ENCODE measurements around the gene AUTS2.

The AUTS2 gene

DNA sequence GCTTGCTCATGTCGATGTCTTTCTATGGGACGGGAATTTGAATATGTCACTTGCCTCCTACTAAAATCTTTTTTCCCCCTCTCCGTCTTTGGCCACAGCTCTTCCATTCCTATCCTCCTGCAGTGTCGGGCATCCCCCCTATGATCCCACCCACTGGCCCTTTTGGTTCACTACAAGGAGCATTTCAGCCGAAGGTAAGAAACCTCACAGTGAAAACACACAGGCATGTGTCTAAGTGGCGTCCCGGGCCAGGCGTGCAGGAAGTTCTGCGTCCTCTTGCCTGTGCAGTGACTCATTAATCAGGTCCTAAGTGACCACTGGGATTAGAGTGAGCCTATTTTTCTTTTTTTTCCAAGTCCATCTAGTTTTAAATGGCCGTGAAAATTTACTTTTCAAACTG lies 1173.2 kb downstream of the AUTS2 start:
- Histone ChIP-seq H3K27me3 (ENCODE audit: insufficient read depth, low read length) (no peaks in the 10 kb centered on the region), H3K36me3 (ENCODE audit: insufficient read depth, low read depth, low read length) (peaks cover 98% of the 10 kb centered on the region), H3K4me1 (ENCODE audit: insufficient read depth, low read length) (peaks cover 10% of the 10 kb centered on the region), H3K9ac (ENCODE audit: low read depth, low read length) (no peak overlapping the region), H3K27ac (ENCODE audit: low read length) (no peak overlapping the region), H3K9me3 (ENCODE audit: insufficient read depth, low read depth, low read length) (no peaks in the 10 kb centered on the region), H3K4me3 (ENCODE audit: low read length) (no peak overlapping the region)

- H3K9ac ChIP-seq (ENCODE audit: low read depth, low read length) = no peak overlapping the region
- H3K27ac ChIP-seq (ENCODE audit: low read length) = no peak overlapping the region
- H3K4me3 ChIP-seq (ENCODE audit: low read length) = no peak overlapping the region
- no peaks in the 10 kb centered on the region for H3K9me3 ChIP-seq (ENCODE audit: insufficient read depth, low read depth, low read length)
- H3K27me3 ChIP-seq (ENCODE audit: insufficient read depth, low read length) = no peaks in the 10 kb centered on the region
- peaks cover 98% of the 10 kb centered on the region for H3K36me3 ChIP-seq (ENCODE audit: insufficient read depth, low read depth, low read length)
- H3K4me1 ChIP-seq (ENCODE audit: insufficient read depth, low read length) = peaks cover 10% of the 10 kb centered on the region
Measured at GRCh38 chr7:70772891-70773290, 1174.6 kb downstream of the AUTS2 start.

DNA sequence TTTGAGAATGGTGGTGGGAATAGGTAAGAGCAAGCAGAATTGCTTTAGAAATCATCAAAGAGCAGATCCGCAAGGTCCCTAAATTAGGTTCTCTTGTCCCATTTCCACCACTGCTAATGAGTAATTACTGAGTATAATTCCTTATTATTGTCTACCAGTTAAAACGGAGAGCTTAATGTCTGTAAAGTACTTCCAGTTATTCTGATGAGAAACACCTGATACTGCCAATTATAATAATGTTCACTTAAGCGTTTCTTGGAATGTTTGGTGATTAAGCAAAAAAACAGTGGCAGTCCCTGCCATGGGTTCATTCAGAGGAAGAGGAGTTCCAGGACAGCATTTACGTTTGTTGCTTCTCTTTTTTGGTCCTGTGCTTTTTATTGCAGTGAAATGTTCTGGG lies 1175.1 kb downstream of the AUTS2 start:
- H3K9me3 ChIP-seq (ENCODE audit: insufficient read depth, low read depth, low read length) = no peaks in the 10 kb centered on the region
- no peaks in the 10 kb centered on the region for H3K27me3 ChIP-seq (ENCODE audit: insufficient read depth, low read length)
- no peak overlapping the region for H3K27ac ChIP-seq (ENCODE audit: low read length)
- no peak overlapping the region for H3K9ac ChIP-seq (ENCODE audit: low read depth, low read length)
- no peak overlapping the region for H3K4me3 ChIP-seq (ENCODE audit: low read length)
- peaks cover 10% of the 10 kb centered on the region for H3K4me1 ChIP-seq (ENCODE audit: insufficient read depth, low read length)
- peaks cover 98% of the 10 kb centered on the region for H3K36me3 ChIP-seq (ENCODE audit: insufficient read depth, low read depth, low read length)

GRCh38 chr7:70774950-70775527 lies 1176.8 kb downstream of the AUTS2 start:
- Histone ChIP-seq H3K36me3 (ENCODE audit: insufficient read depth, low read depth, low read length) (peaks cover 100% of the 10 kb centered on the region), H3K4me3 (ENCODE audit: low read length) (no peak overlapping the region), H3K9ac (ENCODE audit: low read depth, low read length) (no peak overlapping the region), H3K27me3 (ENCODE audit: insufficient read depth, low read length) (no peaks in the 10 kb centered on the region), H3K4me1 (ENCODE audit: insufficient read depth, low read length) (peaks cover 10% of the 10 kb centered on the region), H3K9me3 (ENCODE audit: insufficient read depth, low read depth, low read length) (no peaks in the 10 kb centered on the region), H3K27ac (ENCODE audit: low read length) (no peak overlapping the region)

DNA sequence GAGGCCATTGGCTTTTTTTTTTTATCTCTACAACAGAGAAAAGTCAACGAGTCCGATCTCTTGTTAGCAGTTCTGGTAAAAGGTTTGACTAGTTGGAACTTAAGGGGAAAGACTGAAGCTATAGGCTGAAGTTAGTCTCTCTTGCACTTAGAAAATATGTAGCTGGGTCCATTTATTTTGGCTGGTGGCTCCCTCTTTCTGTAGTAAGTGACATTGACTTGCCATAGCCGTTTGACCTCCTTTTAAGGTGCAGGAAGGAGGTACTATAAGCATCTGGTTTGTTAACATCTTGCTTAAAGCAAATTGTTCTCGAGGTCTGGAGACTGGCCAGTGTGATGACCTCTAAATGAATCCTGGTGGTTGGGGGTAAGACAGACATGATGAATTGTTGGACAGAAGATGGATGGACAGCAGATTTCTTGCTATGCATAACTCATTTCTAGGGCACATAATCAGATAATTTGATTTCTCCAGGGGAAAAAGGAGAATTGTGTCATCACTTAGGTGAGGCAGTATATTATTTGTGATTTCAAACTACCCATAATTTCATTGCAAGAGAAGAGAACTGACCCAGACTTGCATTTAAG lies 1177.4 kb downstream of the AUTS2 start:
- H3K4me3 ChIP-seq (ENCODE audit: low read length) = no peak overlapping the region
- no peak overlapping the region for H3K9ac ChIP-seq (ENCODE audit: low read depth, low read length)
- H3K27me3 ChIP-seq (ENCODE audit: insufficient read depth, low read length) = no peaks in the 10 kb centered on the region
- H3K27ac ChIP-seq (ENCODE audit: low read length) = no peak overlapping the region
- peaks cover 100% of the 10 kb centered on the region for H3K36me3 ChIP-seq (ENCODE audit: insufficient read depth, low read depth, low read length)
- peaks cover 10% of the 10 kb centered on the region for H3K4me1 ChIP-seq (ENCODE audit: insufficient read depth, low read length)
- no peaks in the 10 kb centered on the region for H3K9me3 ChIP-seq (ENCODE audit: insufficient read depth, low read depth, low read length)

- H3K4me3 ChIP-seq (ENCODE audit: low read length) = no peak overlapping the region
- H3K4me1 ChIP-seq (ENCODE audit: insufficient read depth, low read length) = peaks cover 10% of the 10 kb centered on the region
- H3K27ac ChIP-seq (ENCODE audit: low read length) = no peak overlapping the region
- H3K27me3 ChIP-seq (ENCODE audit: insufficient read depth, low read length) = no peaks in the 10 kb centered on the region
- no peaks in the 10 kb centered on the region for H3K9me3 ChIP-seq (ENCODE audit: insufficient read depth, low read depth, low read length)
- H3K36me3 ChIP-seq (ENCODE audit: insufficient read depth, low read depth, low read length) = peaks cover 100% of the 10 kb centered on the region
- H3K9ac ChIP-seq (ENCODE audit: low read depth, low read length) = no peak overlapping the region
Measured at GRCh38 chr7:70776627-70777101, 1178.4 kb downstream of the AUTS2 start.

- Histone ChIP-seq H3K27me3 (ENCODE audit: insufficient read depth, low read length) (no peaks in the 10 kb centered on the region), H3K4me3 (ENCODE audit: low read length) (no peak overlapping the region), H3K27ac (ENCODE audit: low read length) (no peak overlapping the region), H3K36me3 (ENCODE audit: insufficient read depth, low read depth, low read length) (peaks cover 100% of the 10 kb centered on the region), H3K9ac (ENCODE audit: low read depth, low read length) (no peak overlapping the region), H3K4me1 (ENCODE audit: insufficient read depth, low read length) (peaks cover 7% of the 10 kb centered on the region), H3K9me3 (ENCODE audit: insufficient read depth, low read depth, low read length) (no peaks in the 10 kb centered on the region)
Measured at GRCh38 chr7:70777251-70777650, 1179.0 kb downstream of the AUTS2 start.

DNA sequence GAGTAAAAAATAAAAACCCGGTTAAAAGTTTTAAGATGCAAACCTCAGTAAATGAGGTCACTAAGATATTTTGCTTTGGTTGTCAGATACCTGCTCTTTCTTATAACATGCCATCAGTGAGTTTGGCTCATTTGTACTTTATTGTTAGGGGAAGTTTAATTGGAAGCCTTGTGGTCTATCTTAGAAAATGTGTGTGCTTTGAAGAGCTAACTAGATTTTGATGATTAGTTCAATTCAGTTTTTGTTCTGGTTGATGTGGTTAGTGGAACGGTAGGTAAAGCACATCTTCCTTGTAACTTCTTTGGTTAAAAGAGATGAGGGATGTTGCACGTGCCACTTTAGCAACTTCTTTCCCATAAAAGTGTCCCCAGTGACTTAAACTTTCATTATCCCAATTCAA lies 1180.3 kb downstream of the AUTS2 start:
- Histone ChIP-seq H3K4me3 (ENCODE audit: low read length) (no peak overlapping the region), H3K27me3 (ENCODE audit: insufficient read depth, low read length) (no peaks in the 10 kb centered on the region), H3K9me3 (ENCODE audit: insufficient read depth, low read depth, low read length) (no peaks in the 10 kb centered on the region), H3K4me1 (ENCODE audit: insufficient read depth, low read length) (no peaks in the 10 kb centered on the region), H3K36me3 (ENCODE audit: insufficient read depth, low read depth, low read length) (peaks cover 100% of the 10 kb centered on the region), H3K27ac (ENCODE audit: low read length) (no peak overlapping the region), H3K9ac (ENCODE audit: low read depth, low read length) (no peak overlapping the region)

- no peaks in the 10 kb centered on the region for H3K9me3 ChIP-seq (ENCODE audit: insufficient read depth, low read depth, low read length)
- H3K36me3 ChIP-seq (ENCODE audit: insufficient read depth, low read depth, low read length) = peaks cover 100% of the 10 kb centered on the region
- no peak overlapping the region for H3K4me3 ChIP-seq (ENCODE audit: low read length)
- no peak overlapping the region for H3K9ac ChIP-seq (ENCODE audit: low read depth, low read length)
- no peaks in the 10 kb centered on the region for H3K27me3 ChIP-seq (ENCODE audit: insufficient read depth, low read length)
- H3K4me1 ChIP-seq (ENCODE audit: insufficient read depth, low read length) = no peaks in the 10 kb centered on the region
- no peak overlapping the region for H3K27ac ChIP-seq (ENCODE audit: low read length)
Measured at GRCh38 chr7:70779321-70779720, 1181.0 kb downstream of the AUTS2 start.

DNA sequence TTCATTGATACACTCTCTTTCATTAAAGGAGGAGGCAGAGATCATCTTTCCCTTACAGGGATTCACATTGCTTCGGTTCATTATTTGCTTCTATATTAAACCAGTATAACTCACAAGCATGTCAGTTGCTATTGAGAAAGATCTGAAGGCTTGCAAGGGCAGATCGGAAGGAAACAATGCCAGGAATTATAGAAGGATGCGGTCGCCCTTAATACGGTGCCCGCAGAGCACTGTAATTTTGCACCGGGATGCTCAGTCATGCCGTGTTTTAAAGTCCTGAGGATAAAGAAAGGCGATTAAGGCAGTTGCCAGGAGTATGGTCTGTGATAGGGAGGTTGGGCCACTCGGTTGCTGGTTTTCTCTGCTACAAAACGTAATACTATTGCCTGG lies 1183.6 kb downstream of the AUTS2 start:
- Histone ChIP-seq H3K27me3 (ENCODE audit: insufficient read depth, low read length) (no peaks in the 10 kb centered on the region), H3K4me1 (ENCODE audit: insufficient read depth, low read length) (no peaks in the 10 kb centered on the region), H3K9ac (ENCODE audit: low read depth, low read length) (no peak overlapping the region), H3K4me3 (ENCODE audit: low read length) (no peak overlapping the region), H3K27ac (ENCODE audit: low read length) (no peak overlapping the region), H3K9me3 (ENCODE audit: insufficient read depth, low read depth, low read length) (no peaks in the 10 kb centered on the region), H3K36me3 (ENCODE audit: insufficient read depth, low read depth, low read length) (peaks cover 100% of the 10 kb centered on the region)

DNA sequence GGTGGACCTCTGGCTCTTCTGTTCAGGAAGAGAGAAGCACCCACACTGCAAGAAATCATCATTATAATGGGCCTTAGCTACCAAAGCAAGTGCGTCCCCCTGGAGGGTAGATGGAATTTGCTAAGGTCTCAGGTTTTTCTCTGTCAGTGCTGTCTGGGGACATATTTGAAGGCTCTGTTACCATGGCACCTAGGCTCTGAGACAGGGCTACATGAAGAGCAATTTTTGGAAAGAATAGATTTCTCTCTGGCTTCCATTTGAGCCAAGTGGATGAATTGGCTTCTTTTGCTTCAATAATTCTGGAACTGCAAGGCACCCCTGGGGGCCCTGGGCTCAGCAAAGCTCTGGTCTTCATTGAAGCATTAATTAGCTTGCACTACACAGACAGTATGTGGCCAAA lies 1184.5 kb downstream of the AUTS2 start:
- Histone ChIP-seq H3K4me1 (ENCODE audit: insufficient read depth, low read length) (no peaks in the 10 kb centered on the region), H3K27me3 (ENCODE audit: insufficient read depth, low read length) (no peaks in the 10 kb centered on the region), H3K36me3 (ENCODE audit: insufficient read depth, low read depth, low read length) (peaks cover 100% of the 10 kb centered on the region), H3K9me3 (ENCODE audit: insufficient read depth, low read depth, low read length) (no peaks in the 10 kb centered on the region), H3K9ac (ENCODE audit: low read depth, low read length) (no peak overlapping the region), H3K27ac (ENCODE audit: low read length) (no peak overlapping the region), H3K4me3 (ENCODE audit: low read length) (no peak overlapping the region)

- H3K9ac ChIP-seq (ENCODE audit: low read depth, low read length) = no peak overlapping the region
- no peaks in the 10 kb centered on the region for H3K27me3 ChIP-seq (ENCODE audit: insufficient read depth, low read length)
- no peaks in the 10 kb centered on the region for H3K9me3 ChIP-seq (ENCODE audit: insufficient read depth, low read depth, low read length)
- H3K27ac ChIP-seq (ENCODE audit: low read length) = no peak overlapping the region
- no peaks in the 10 kb centered on the region for H3K4me1 ChIP-seq (ENCODE audit: insufficient read depth, low read length)
- H3K36me3 ChIP-seq (ENCODE audit: insufficient read depth, low read depth, low read length) = peaks cover 100% of the 10 kb centered on the region
- no peak overlapping the region for H3K4me3 ChIP-seq (ENCODE audit: low read length)
Measured at GRCh38 chr7:70785427-70785826, 1187.2 kb downstream of the AUTS2 start.

Data from iPS-20b (cell line).